Stimulated activated CD4-positive, alpha-beta T cell treated with anti-CD3 and anti-CD28 coated beads, Interleukin-15, amount 100 ng/mL, for 24 hours (primary cell): ENCODE data around the gene CCN5.
"Not testable (repeated sequence)": the region's sequence is repeated elsewhere in the genome, so short reads cannot be mapped to it uniquely, and the experiment has no call there.

Source experiments
- DNase-seq: peaks from one replicate; pipeline ENCODE4 v3.0.0-alpha.2; 2020

CCN5 gene

DNA sequence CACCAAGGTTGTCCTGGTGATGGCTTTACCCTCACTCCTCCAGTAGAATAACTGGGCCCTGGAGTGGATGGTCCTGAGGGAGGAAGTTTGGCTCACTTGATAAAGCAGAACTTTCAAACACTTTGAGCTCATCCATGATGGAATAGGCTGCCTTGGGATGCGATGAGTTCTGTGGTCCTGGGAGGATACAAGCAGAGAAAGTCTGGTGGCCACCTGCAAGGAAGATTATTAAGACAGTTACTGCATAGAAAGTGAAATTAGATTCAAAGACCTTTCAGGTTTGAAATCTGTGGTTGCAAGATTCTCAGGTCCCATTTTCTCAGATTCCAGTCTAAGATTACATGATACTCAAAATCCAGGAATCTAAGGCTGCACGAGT, 19.9 kb upstream of the CCN5 start:
- DNase-seq: no peak

DNA sequence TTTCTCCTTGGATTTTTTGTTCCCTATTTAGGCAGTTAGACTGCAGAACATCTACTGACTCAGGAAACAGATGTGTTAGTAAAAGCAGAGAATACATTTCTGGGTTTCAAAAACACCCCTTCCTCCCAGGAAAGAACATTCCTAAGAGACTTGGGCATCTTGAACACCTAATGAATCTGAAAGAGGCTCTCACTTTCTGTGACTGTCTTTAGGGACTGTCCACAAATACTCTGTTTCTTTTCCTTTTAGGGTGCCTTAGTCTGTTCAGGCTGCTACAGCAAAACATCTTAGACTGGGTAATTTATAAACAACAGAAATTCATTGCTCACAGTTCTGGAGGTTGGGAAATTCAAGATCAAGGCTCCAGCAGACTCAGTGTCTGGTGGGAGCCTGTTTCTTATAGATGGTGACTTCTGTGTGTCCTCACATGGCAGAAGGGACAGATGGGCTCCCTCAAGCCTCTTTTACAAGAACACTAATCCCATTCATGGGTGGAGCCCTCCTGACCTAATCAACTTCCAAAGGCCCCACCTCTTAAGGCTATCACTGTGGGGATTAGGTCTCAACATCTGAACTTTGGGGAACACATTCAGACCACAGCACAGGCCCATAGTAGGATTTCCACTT, 19.4 kb upstream of the CCN5 start:
- DNase-seq: no peak

DNA sequence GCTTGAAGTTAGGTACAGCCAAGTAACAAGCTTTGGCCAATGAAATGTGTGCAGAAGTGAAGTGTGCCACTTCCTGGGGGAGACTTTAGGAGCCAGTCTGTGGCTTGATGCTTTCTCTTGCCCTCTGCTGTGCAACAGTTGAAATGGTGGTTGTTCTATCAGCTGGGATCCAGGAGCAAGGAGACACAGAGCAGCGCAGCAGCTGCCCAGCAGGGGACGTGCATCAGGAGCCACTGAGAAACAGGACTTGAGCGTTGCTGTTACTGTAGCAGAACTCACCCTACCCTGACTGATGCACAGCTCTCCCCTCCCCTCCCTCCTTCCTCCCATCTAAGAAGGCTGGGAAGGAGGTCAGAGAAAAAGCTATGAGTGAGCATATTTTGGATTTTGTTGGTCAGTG, 18.9 kb upstream of the CCN5 start:
- no peak for DNase-seq

DNA sequence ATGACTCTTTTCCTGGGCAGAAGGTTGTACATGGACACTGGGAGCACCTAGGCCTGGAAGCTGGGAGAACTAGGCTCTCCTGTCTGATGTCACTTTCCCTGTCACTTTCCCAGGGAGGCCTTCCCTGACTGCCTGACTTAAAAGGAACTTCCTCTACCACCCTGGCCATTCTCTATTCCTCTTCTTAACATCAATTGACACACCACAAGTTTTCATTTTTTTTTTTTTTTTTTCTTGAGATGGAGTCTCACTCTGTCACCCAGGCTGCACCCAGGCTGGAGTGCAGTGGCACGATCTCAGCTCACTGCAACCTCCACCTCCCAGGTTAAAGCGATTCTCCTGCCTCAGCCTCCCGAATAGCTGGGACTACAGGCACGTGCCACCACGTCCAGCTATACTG, 18.1 kb upstream of the CCN5 start:
- DNase-seq: not testable (repeated sequence)

DNA sequence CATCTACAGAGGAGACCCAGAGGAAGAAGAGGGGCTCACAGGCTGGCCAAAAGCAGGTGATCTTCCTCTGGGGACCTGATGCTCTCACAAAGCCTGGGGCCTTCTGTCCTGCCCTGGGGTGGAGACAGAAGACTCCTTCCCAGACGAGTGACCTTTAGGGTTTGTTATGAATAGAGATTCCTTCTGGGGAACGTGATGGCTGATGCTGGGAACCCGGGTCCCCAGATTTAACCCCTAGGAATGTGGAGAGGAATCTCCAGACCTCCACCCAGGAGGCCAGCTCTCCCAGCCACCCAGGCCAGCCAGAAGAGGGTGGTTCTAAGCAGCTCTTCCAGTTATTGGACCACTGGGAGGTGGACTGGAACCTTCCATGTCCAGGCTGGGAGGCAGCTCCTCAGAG, 16.8 kb upstream of the CCN5 start:
- no peak for DNase-seq

DNA sequence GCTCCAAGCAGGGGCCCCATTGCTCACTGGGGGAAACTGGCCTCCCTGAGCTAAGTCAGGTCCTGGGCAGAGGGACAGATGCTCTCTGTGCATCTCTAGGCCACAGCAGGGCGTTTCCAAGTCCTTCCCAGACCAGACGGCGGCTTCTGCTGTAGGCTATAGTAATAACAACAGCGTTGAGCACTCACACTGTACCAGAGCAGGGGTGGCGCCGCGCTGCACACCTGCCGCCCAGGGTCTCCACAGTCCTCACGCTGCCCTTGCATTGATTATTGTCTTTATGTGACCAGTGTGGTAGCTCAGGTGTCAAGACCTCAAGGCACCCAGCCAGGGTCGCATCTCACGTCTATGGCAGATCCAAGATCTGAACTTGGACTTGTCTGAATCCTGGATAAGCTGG, 14.9 kb upstream of the CCN5 start:
- no peak for DNase-seq

DNA sequence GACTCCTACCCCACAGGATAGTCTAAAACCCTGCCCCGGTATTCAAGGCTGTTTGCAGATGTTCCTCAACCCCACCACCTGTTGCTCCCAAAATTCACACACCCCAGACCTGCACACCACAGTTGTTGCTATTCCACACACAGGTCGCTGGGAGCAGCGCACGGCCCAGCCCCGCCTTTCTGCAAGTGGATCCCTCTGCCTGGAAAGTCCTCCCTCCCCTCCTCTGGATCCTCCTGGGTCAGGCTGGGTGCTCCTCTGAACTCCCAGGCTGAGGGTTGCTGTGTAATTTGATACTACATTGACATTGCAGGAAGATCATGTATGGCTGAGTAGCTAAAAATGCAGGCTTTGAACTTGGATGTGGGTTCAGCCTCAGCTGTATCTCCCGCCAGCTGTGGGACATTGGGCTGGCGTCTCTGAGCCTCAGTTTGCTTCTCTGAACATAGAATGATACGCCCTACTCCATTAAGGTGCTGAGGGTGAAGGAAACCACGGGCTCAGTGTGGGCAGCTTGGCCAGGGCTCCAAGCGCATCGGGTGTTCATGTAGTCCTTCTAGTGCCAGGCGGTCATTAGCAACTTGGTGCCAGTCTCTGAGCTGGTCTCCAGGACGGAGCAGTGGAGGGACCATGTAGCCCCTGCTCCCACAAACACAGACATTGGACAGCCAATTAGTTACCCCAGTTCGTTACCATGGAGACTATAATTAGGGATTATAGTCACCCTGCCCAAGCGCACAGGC, 13.9 kb upstream of the CCN5 start:
- no peak for DNase-seq

DNA sequence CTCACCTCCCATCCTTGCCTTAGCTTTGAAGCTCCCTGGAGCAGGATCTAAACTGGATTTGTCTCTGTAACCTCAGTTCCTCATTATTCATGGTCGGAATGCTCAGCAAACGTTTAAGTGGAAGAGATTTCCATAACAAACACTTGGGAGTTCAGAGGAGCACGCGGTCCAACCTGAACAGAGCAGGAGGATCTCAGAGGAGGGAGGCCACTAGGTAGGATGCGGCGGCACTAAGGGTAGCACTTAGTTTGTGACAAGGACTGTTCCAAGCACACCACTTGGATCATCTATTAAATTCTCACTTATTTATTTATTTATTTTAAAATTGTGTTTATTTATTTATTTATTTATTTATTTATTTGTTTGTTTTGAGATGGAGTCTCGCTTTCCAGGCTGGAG, 13.3 kb upstream of the CCN5 start:
- DNase-seq: no peak

DNA sequence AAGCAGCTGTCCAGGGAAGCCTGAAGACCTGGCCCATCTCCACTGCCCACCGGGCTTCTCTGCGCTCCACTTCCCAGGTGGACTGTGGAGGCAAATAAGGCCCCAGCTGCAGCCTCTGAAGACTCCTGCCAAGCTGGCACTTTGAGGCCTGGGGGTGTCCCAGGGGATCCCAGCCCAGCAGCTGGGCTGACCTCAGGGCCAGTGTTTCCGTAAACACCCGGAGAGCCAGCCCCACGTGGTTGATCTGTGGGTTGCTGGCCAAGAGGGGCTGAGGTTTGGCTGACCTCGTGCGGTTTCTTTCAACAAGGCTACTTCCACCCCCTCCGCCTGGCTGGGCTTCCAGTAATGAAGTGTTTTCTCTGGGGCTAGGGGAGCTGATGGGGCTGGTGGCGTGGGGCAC, 12.4 kb upstream of the CCN5 start:
- DNase-seq: no peak

DNA sequence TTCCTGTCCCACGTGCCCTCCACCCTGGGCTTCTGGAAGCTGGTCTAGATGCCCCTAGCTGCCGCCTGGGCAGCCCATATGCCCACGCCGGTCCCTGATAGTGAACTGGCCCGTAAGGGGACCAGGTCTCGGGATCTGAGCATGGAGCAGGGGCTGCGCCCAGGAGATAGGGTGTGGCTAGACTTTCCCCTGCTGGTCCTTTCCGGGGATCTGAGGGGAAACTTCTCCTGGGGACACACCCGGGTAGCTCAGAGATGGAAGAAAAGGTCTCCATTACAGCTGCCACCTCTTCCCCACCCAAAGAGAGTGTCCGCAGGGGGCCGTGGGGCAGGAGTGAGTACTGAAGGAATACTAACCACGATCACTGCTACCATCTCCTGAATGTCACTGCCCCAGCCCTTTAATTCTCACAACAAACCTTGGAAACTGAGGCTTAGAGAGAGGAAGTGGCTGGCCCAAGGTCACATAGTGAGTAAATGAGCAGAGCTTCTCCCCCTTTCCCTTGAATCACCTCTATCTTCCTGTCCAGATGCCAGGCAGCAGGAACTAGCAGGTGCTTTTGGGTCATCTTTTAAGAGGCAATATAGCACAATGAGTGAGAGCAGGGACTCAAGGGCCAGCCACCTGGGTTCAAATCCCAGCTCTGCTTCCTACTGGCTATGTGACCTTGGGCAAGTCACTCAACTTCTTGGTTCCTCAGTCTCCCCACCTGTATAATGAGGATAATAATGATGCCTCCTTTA, 11.8 kb upstream of the CCN5 start:
- no peak for DNase-seq

DNA sequence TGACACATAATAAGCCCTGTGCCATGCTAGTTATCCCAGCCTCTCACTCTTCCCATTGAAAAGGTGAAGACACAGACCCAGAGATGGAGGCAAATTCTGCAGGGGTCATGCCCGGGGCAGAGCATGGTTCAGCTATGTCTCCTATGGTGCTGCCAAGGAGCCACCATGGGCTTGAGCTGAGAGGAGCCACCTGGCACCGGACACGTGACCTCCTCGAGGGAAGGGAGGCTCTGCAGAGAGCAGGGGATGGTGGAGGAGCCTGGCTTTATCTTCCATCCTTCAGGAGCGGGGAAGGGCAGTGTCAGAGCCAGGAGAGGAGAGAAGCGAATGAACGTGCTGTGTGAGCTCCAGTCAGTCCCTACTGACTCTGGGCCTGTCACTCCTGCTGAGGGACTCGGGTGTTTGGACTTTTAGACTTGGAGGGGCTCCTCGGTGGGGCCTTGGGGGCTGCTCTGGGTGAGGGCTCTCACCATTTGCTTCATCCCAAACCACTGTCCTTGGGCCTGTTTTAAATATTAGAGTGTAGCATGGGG, 11.1 kb upstream of the CCN5 start:
- DNase-seq: no peak

DNA sequence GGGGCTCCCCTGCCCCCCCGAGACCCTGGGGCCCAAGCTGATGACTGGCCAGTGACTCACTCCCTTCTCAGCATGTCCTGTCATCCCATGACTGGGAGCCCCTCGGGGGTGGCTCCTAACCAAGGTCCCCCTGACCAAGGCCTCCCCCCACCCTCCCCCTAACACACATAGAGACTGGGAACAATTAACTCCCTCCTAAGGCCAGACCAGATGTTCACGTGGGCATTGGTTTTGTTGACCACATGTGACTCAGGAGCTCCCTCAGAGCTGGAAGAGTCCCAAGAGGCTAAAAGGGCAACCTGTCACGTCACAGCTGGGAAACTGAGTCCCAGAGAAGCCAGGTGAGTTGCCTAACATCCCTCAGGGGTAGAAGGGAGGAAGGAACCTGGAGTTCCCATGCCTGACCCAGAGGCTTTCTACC, 10.6 kb upstream of the CCN5 start:
- no peak for DNase-seq

DNA sequence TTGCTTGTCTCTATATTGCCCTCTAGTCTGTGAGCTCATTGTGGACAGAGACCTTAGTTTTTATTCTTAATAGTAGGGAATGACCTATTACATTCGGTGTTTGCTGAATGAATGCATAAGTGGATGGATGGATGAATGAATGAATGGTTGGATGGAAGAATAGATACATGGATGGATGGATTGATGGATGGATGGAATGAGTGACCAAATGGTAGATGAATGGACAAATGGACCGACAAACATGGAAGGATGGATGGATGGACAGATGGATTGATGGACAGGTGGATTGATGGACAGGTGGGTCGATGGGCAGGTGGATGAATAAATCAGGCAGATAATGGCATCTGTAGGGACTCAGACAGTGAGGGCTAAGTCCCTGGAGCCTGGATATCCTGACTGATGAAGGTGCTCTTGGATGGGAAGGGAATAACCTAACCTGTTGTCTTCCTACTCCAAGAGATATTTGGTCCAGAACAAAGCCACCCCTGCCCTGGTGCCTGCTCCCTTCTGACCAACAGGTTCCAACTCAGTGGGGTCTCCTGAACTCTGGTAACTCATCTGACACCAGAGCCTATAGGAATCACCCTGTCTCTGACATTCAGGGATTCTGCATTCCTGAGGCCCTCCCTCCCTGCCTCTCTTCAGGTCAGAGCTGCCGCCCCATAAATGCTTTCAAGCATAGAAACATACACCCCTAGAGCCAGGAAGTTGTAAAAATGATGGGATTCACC, 9.6 kb upstream of the CCN5 start:
- DNase-seq: no peak

DNA sequence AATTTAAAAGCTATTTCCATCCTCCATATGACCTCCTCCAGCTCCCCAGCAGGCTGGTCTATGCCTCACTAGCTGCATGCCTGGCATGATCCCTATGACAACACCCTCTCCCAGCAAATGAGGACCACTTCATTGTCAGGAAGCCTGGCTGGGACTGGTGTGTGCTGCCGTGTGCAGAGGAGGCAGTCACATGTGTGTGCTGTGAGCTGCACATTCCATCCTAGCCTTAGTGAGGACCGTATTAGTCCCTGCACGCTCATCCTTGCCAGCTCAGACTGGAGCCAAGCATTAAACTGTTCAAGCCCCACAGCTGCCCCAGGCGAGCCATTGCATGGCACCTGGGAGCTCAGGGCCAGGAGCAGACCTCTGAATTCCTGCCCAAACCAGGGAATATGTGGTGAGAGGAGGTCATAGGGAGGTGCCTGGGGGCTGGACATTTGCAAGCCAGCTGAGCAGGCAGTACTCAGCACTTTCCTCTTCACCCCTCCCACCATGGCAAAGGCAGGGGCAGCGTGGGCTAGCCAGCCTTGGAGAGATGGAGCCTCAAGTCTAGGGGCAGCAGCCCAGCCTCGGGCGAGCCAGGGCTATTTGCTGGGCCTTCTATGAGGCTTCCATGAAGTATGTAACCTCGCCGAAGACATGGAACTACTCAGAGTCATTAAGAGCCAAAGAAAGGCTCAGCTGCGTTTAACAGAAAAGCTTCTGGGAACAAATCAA, 8.7 kb upstream of the CCN5 start:
- no peak for DNase-seq

DNA sequence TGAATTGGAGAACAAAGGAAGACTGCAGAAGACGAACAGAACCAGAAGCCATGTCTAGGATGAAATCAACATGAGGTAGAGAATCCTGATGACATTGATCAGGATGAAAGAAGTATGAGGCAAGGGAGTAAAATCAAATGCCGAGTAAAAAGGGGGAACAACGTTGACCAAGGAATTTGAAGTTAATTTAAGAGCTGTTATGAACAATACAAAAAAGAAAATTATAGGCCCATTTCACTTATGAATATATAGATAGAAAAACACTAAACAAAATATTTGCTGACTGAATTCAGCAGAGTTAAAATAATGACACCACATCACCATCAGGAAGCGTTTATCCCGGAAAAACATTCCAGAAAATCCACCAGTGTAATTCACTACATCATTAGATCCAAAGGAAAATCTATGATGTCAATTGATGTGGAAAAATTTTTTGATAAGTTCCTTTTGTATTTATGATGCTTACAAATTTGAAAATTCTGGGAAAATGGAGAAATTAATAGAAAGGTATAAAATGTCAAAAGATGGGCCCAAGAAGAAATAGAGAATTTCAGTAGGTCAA, 8.1 kb upstream of the CCN5 start:
- no peak for DNase-seq

DNA sequence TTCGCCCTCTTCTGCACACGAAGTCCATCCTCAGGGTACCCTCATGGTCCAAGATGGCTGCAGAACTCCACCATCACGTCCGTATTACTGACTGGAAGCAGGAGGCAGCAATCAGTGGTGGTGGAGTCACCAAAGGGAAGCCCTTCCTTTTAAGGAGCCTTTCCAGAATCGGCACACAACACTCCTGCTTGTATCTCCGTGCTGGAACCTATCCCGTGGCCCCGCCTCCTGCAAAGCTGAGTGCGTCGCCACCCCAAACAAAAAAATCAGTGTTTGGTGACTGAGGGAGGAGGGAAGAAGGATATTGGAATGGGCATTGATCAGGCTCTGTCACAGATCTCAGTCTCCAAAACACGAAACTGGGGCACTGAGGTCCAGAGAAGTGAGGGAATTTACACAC, 5.8 kb upstream of the CCN5 start:
- DNase-seq: no peak

DNA sequence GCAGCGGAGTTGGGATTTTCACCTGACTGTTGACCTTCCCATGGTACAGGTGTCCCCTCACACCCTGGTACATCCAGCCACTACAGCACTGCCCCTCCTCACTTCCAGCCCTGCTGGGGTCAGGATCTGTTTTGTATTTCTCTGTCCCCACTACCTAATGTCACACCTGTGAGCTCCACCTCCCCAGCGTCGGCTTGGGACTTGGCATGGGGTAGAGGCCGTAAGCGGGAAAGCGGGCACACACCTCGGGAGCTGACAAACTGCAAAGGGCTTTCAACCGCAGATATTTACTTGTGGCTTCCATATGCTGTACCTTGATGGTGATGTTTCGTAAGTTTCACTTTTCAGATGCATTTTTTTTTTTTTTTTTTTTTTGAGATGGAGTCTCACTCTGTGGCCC, 5.4 kb upstream of the CCN5 start:
- no peak for DNase-seq

DNA sequence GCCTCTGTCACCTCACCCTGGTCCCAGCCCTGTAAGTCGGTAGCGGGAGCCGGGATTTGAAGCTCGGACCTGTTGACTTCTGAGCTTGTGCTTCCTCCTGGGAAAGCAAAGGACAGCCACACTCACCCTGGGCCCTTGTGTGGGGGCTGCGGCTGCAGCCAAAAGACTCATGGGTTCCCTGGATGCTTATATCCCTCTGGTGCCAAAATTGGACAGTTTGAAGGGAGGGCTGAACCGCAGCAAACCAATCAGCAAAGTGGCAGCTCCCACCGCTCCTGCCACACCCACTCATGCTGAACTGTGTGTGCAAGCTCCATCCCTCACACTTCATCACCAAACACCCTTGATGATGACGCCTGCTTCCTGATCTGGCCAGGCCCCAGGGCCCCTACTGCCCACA, 3.9 kb upstream of the CCN5 start:
- no peak for DNase-seq

DNA sequence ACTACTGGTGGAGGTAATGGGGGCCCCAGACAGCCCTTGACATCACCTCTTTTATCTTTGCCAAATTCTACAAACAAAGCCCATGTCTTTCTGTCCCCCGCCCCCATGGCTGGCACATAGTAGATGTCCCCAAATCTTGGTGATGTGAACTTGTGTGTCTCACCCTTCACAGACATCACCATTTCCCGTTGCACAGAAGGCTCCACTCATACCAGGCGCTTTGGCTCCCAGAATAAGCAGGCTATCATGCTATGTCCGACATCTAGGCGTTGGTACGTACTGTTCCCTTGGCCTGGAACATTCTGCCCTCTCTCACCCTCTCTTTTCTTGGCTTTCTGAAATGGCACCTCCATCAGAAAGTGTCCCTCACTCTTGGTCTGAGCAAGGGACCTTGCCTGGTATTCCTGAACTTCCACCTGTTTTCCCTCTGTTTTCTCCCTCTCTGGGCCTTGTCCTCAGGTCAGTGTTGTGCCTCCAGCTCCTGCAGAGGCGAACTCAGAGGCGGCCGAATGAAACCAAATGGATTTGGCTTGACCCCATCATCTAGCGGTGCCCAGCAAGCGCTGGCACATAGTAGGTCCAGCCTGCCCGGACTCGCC, 968 bp upstream of the CCN5 start:
- no peak for DNase-seq

DNA sequence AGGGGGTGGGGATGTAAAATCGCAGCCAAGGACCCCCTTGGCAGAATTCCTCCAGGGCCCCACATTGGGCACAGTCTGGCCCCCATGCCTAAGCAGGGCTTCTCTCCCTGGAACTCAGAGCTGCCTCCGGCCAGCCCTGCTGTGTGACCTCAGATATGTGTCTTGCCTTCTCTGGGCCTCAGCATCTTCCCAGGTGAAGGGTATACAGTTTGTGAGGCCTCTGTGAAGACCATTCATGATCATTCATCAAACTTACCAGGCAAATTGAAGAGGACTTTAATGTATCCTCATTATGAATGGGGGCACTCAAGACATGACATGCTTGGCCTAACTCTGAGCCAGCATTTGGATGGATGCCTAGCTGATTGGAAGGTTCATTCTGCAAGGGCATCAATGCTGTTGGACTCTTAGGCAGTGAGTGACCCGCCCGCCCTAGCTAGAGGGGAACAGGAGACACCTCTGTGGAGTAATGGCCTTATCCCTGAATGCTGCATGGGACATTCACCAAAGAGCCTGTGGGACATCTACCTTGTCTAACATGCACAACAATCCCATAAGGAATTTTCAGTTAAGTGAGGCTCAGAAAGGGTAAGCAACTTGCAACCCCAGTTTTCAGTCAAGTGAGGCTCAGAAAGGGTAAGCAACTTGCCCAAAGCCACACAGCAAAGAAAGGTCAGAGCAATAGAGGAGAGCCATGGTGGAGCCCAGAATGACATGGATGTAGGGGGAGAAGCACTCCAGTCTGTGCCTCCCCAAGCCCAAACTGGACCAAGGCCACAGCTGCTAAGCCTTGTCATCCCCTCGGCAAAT, 535 bp downstream of the CCN5 start:
- no peak for DNase-seq
